COLO829 (cell line): Measurements from ENCODE around the gene MINK1.
"Not testable (repeated sequence)": the region's sequence is repeated elsewhere in the genome, so short reads cannot be mapped to it uniquely, and the experiment has no call there.

ENCODE experiments used
- DNase-seq: peaks from one replicate; pipeline ENCODE4 v3.0.0; 2012; ENCODE audit warnings: low spot score

Gene MINK1

GRCh38 chr17:4846635-4847390 is 13.7 kb downstream of the MINK1 start:
- no peak for DNase-seq

- no peak for DNase-seq
These were observed 15.9 kb downstream of the MINK1 start for GRCh38 chr17:4849011-4849536.

- no peak for DNase-seq
These were observed 17.1 kb downstream of the MINK1 start for GRCh38 chr17:4850246-4850645.

- no peak for DNase-seq
These were observed 17.9 kb downstream of the MINK1 start for GRCh38 chr17:4851084-4851483.

GRCh38 chr17:4852567-4853207 is 19.5 kb downstream of the MINK1 start:
- DNase-seq = no peak

GRCh38 chr17:4853208-4853671 is 20.1 kb downstream of the MINK1 start:
- DNase-seq = no peak

GRCh38 chr17:4854111-4854681 is 21.1 kb downstream of the MINK1 start:
- no peak for DNase-seq

- no peak for DNase-seq
These were observed 23.3 kb downstream of the MINK1 start for GRCh38 chr17:4856271-4856936.

GRCh38 chr17:4856937-4857314 is 23.8 kb downstream of the MINK1 start:
- DNase-seq = no peak

- not testable (repeated sequence) for DNase-seq
These were observed 24.2 kb downstream of the MINK1 start for GRCh38 chr17:4857347-4857746.

- DNase-seq = peak; percentile 76
These were observed 25.1 kb downstream of the MINK1 start for GRCh38 chr17:4858068-4858881.

GRCh38 chr17:4858882-4859260 is 25.7 kb downstream of the MINK1 start:
- no peak for DNase-seq

- peak; percentile 34 for DNase-seq
These were observed 26.9 kb downstream of the MINK1 start for GRCh38 chr17:4859816-4860625.

- DNase-seq = no peak
These were observed 27.5 kb downstream of the MINK1 start for GRCh38 chr17:4860651-4861050.

- DNase-seq = no peak
These were observed 27.9 kb downstream of the MINK1 start for GRCh38 chr17:4861052-4861451.

GRCh38 chr17:4862720-4863119 is 29.6 kb downstream of the MINK1 start:
- no peak for DNase-seq

- DNase-seq = no peak
These were observed 30.2 kb downstream of the MINK1 start for GRCh38 chr17:4863321-4863720.

GRCh38 chr17:4867535-4867934 is 34.4 kb downstream of the MINK1 start:
- not testable (repeated sequence) for DNase-seq

- DNase-seq = not testable (repeated sequence)
These were observed 36.2 kb downstream of the MINK1 start for GRCh38 chr17:4869058-4869998.

GRCh38 chr17:4870855-4871254 is 37.7 kb downstream of the MINK1 start:
- DNase-seq = no peak
